GM12878 (cell line): ENCODE results near the gene PSMC3. TPM values are rescaled to one million over a fixed set of nuclear protein-coding genes. Genes with fewer than 3 reads are reported as not detected.
A peak's percentile ranks its signal among the peaks of the same experiment; 100 is the strongest.

ENCODE experiments used
- ASH2L ChIP-seq: fragments of 300-600, 200-600 bp; sonication (generic); IDR thresholded peaks from 2 replicates; pipeline ENCODE4 v1.6.1; 2017; ENCODE audit warnings: low read depth, mild to moderate bottlenecking, borderline replicate concordance
- CHD2 ChIP-seq: IDR thresholded peaks from 2 replicates; pipeline ENCODE4 v1.6.1; 2011; ENCODE audit warnings: low read depth, low read length, improper control_type of control experiment, borderline replicate concordance
- E4F1 ChIP-seq: fragments of 450-650 bp; IDR thresholded peaks from 2 replicates; pipeline ENCODE4 v1.6.1; 2018; ENCODE audit warnings: borderline replicate concordance, mild to moderate bottlenecking; ENCODE audit not compliant: partially characterized antibody
- MEF2B ChIP-seq: fragments of 450-650 bp; IDR thresholded peaks from 2 replicates; pipeline ENCODE4 v1.6.1; 2018; ENCODE audit warnings: mild to moderate bottlenecking, moderate library complexity; ENCODE audit not compliant: partially characterized antibody, poor library complexity, severe bottlenecking
- NRF1 ChIP-seq: conservative IDR thresholded peaks from 2 replicates; pipeline ENCODE4 v1.6.1; 2011; ENCODE audit warnings: mild to moderate bottlenecking, low read depth, low read length, improper control_type of control experiment
- RB1 ChIP-seq: fragments of 450-650 bp; formaldehyde crosslinking; IDR thresholded peaks from 2 replicates; pipeline ENCODE4 v1.6.1; 2017; ENCODE audit warnings: mild to moderate bottlenecking, borderline replicate concordance
- SP1 ChIP-seq: IDR thresholded peaks from one replicate; pipeline ENCODE4 v1.6.1; 2011; ENCODE audit warnings: low read depth, low read length
- SREBF2 ChIP-seq: IDR thresholded peaks from 2 replicates; pipeline ENCODE4 v1.6.1; 2012; ENCODE audit warnings: mild to moderate bottlenecking, low read length
- SRF ChIP-seq, 2 experiments: IDR thresholded peaks; 2 replicates each; pipeline ENCODE4 v1.6.1; 2011; ENCODE audit warnings: low read depth in 2 of 2, low read length in 2 of 2, mild to moderate bottlenecking in 1 of 2, moderate library complexity in 1 of 2
- USF1 ChIP-seq: IDR thresholded peaks from 2 replicates; pipeline ENCODE4 v1.6.1; 2011; ENCODE audit warnings: borderline replicate concordance, low read depth, mild to moderate bottlenecking, moderate library complexity, mixed read lengths, low read length; ENCODE audit not compliant: insufficient read depth; ENCODE audit errors: extremely low read length
- USF2 ChIP-seq: IDR thresholded peaks from 2 replicates; pipeline ENCODE4 v1.6.1; 2011; ENCODE audit warnings: low read depth, low read length, improper control_type of control experiment, borderline replicate concordance
- ZBTB40 ChIP-seq: fragments of 450-650 bp; IDR thresholded peaks from 2 replicates; pipeline ENCODE4 v1.6.1; 2016; ENCODE audit warnings: mild to moderate bottlenecking, moderate library complexity, borderline replicate concordance
- ZNF622 ChIP-seq: fragments of 450-650 bp; IDR thresholded peaks from 2 replicates; pipeline ENCODE4 v1.6.1; 2017; ENCODE audit warnings: mild to moderate bottlenecking, inconsistent platforms
- ZNF687 ChIP-seq: fragments of 450-650 bp; IDR thresholded peaks from 2 replicates; pipeline ENCODE4 v1.6.1; 2017; ENCODE audit warnings: mild to moderate bottlenecking, moderate library complexity
- ZSCAN29 ChIP-seq: fragments of 450-650 bp; IDR thresholded peaks from 2 replicates; pipeline ENCODE4 v1.6.1; 2017; ENCODE audit warnings: mild to moderate bottlenecking, moderate library complexity
- polyA plus RNA-seq, 11 experiments: library from polyadenylated mRNA; depleted of rRNA in 4 of 11; unstranded in 6 of 11; stranded (reverse) in 5 of 11; fragments of >200 nt; fragmentation: Nextera tagmentation in 4 of 11; fragmentation: Illumina TruSeq in 1 of 11; extraction: Ambion mirVana in 4 of 11; extraction: Trizol in 1 of 11; gene quantifications; 1 replicate in 1 of 11; 2 replicates in 10 of 11; pipeline versions ENCODE4 v1.2.1 to v1.2.3, GENCODE V29; 2011 to 2016; ENCODE audit warnings: inconsistent platforms in 2 of 11, missing spikeins in 2 of 11, low read depth in 1 of 11
- total RNA-seq, 4 experiments: library from RNA; depleted of rRNA in 3 of 4; stranded (reverse); fragments of >200 nt in 3 of 4; fragmentation: Illumina TruSeq in 1 of 4; extraction: Trizol in 1 of 4; gene quantifications; 2 replicates each; pipeline versions ENCODE4 v1.2.1 to v1.2.3, GENCODE V29; 2013 to 2021

Gene PSMC3
- total and polyA plus RNA-seq, 10 of the 15 experiments (the other 5 are each of a cell fraction or from before 2014, with no cell fraction given) = 39.5 to 289 (median 155) TPM

- TF ChIP-seq SP1 (peak; percentile 50), ZBTB40 (peak; percentile 90), E4F1 (peak; percentile 52), ZSCAN29 (no peak), ZNF687 (no peak), ASH2L (no peak), MEF2B (peak; percentile 57), USF1 (peak; percentile 8), SRF (IDR thresholded peaks at IDR 0.05; ENCODE audit: low read depth in 2 of 2, low read length in 2 of 2) (no peak), NRF1 (no peak), SREBF2 (no peak), CHD2 (peak; percentile 66; the same call in 1 of the 2 replicates), USF2 (no peak), RB1 (peak; percentile 84; the same call in 1 of the 2 replicates), ZNF622 (no peak)
Measured at GRCh38 chr11:47426062-47426956, at the start of gene PSMC3 (continued).
